GM23338 (cell line): ENCODE data around the gene LRRC63. TPM values are rescaled to one million over a fixed set of nuclear protein-coding genes. Genes with fewer than 3 reads are reported as not detected.

Source experiments
- ATAC-seq: fragments of 200-7000 bp; cut with Tn5 transposase; 3 replicates; pipeline ENCODE4 v1.9.1; 2020
- DNase-seq: peaks from one replicate; pipeline ENCODE4 v3.0.0-alpha.2; 2015; ENCODE audit warnings: low spot score
- H2AFZ ChIP-seq: fragments of 200-600 bp; sonication (generic); 2 replicates; pipeline ENCODE4 v1.8.0; 2016; ENCODE audit warnings: antibody characterized with exemption, mild to moderate bottlenecking, moderate library complexity
- H3F3A ChIP-seq: fragments of 200-600 bp; sonication (generic); replicated peaks from 2 replicates; pipeline ENCODE4 v1.8.0; 2017; ENCODE audit warnings: antibody characterized with exemption, mixed run types, low read depth
- H3K27ac ChIP-seq: fragments of 200-600 bp; sonication (generic); 2 replicates; pipeline ENCODE4 v1.6.1; 2016; ENCODE audit warnings: low read depth
- H3K27me3 ChIP-seq: fragments of 200-600 bp; sonication (generic); 2 replicates; pipeline ENCODE4 v1.8.0; 2016; ENCODE audit warnings: mild to moderate bottlenecking, mixed run types, moderate library complexity; ENCODE audit not compliant: insufficient read depth
- H3K36me3 ChIP-seq: fragments of 200-600 bp; sonication (generic); 2 replicates; pipeline ENCODE4 v1.8.0; 2016; ENCODE audit warnings: mild to moderate bottlenecking; ENCODE audit not compliant: insufficient read depth
- H3K4me1 ChIP-seq: fragments of 200-600 bp; sonication (generic); 2 replicates; pipeline ENCODE4 v1.8.0; 2016; ENCODE audit warnings: mild to moderate bottlenecking, moderate library complexity; ENCODE audit not compliant: insufficient read depth
- H3K4me2 ChIP-seq: fragments of 200-600 bp; sonication (generic); 2 replicates; pipeline ENCODE4 v1.7.1; 2017; ENCODE audit warnings: mixed run types
- H3K4me3 ChIP-seq: fragments of 200-600 bp; sonication (generic); 2 replicates; pipeline ENCODE4 v1.6.1; 2016; ENCODE audit warnings: mixed run types
- H3K79me2 ChIP-seq: fragments of 200-600 bp; sonication (generic); replicated peaks from 2 replicates; pipeline ENCODE4 v1.8.0; 2017; ENCODE audit warnings: mild to moderate bottlenecking; ENCODE audit not compliant: insufficient read depth
- H3K9me2 ChIP-seq: fragments of 200-600 bp; sonication (generic); 2 replicates; pipeline ENCODE4 v1.8.0; 2017; ENCODE audit not compliant: insufficient read depth
- H4K20me1 ChIP-seq: fragments of 200-600 bp; sonication (generic); replicated peaks from 2 replicates; pipeline ENCODE4 v1.8.0; 2017; ENCODE audit warnings: mild to moderate bottlenecking; ENCODE audit not compliant: insufficient read depth
- H3K27ac Mint-ChIP-seq: 2 replicates; pipeline ENCODE4 v1.8.0; 2020; ENCODE audit warnings: inconsistent platforms, mild to moderate bottlenecking, moderate library complexity, mixed read lengths
- H3K27me3 Mint-ChIP-seq: 3 replicates; pipeline ENCODE4 v1.8.0; 2022; ENCODE audit warnings: low read depth, mild to moderate bottlenecking, moderate library complexity, mixed read lengths, inconsistent platforms; ENCODE audit not compliant: insufficient read depth, poor library complexity
- H3K36me3 Mint-ChIP-seq: 3 replicates; pipeline ENCODE4 v1.8.0; 2021; ENCODE audit warnings: low read depth, mild to moderate bottlenecking, inconsistent platforms, moderate library complexity, mixed read lengths
- H3K4me1 Mint-ChIP-seq: 3 replicates; pipeline ENCODE4 v1.8.0; 2020; ENCODE audit warnings: mild to moderate bottlenecking, inconsistent platforms, mixed read lengths
- H3K4me3 Mint-ChIP-seq: 3 replicates; pipeline ENCODE4 v1.8.0; 2021; ENCODE audit warnings: moderate library complexity, mild to moderate bottlenecking, inconsistent platforms, mixed read lengths
- H3K9me3 Mint-ChIP-seq: 3 replicates; pipeline ENCODE4 v1.8.0; 2020; ENCODE audit warnings: moderate library complexity, mild to moderate bottlenecking, inconsistent platforms, mixed read lengths
- CREB1 ChIP-seq: fragments of 250-450 bp; sonication (Bioruptor Pico); IDR thresholded peaks from 2 replicates; pipeline ENCODE4 v1.5.0; 2020; ENCODE audit warnings: low read depth, mild to moderate bottlenecking, moderate library complexity
- CTCF ChIP-seq, 2 experiments: fragments of 200-600 bp in 1 of 2; sonication (generic) in 1 of 2; conservative IDR thresholded peaks; 2 replicates each; pipeline versions ENCODE4 v1.5.1 to v1.6.1; 2016 to 2017; ENCODE audit warnings: antibody characterized with exemption in 2 of 2, low read depth in 2 of 2, mild to moderate bottlenecking in 2 of 2, moderate library complexity in 1 of 2
- ETS1 ChIP-seq: IDR thresholded peaks from 2 replicates; pipeline ENCODE4 v1.6.1; 2016; ENCODE audit warnings: antibody characterized with exemption
- EZH2 ChIP-seq: fragments of 200-600 bp; sonication (generic); IDR thresholded peaks from one replicate; pipeline ENCODE4 v1.8.0; 2017; ENCODE audit warnings: antibody characterized with exemption, mild to moderate bottlenecking, low read depth; ENCODE audit not compliant: unreplicated experiment
- EZH2phosphoT487 ChIP-seq: fragments of 200-600 bp; sonication (generic); IDR thresholded peaks from one replicate; pipeline ENCODE4 v1.8.1; 2018; ENCODE audit warnings: antibody characterized with exemption; ENCODE audit not compliant: unreplicated experiment
- JUNB ChIP-seq: IDR thresholded peaks from one replicate; pipeline ENCODE4 v1.6.1; 2016; ENCODE audit warnings: antibody characterized with exemption; ENCODE audit not compliant: unreplicated experiment
- NANOG ChIP-seq: IDR thresholded peaks from 2 replicates; pipeline ENCODE4 v1.6.1; 2016; ENCODE audit warnings: antibody characterized with exemption, borderline replicate concordance
- POLR2AphosphoS5 ChIP-seq: IDR thresholded peaks from 2 replicates; pipeline ENCODE4 v1.6.1; 2016; ENCODE audit warnings: antibody characterized with exemption, low read depth
- STAT1 ChIP-seq: IDR thresholded peaks from one replicate; pipeline ENCODE4 v1.6.1; 2016; ENCODE audit warnings: antibody characterized with exemption; ENCODE audit not compliant: unreplicated experiment
- ZNF114 ChIP-seq: fragments of 250-450 bp; sonication (Bioruptor Pico); IDR thresholded peaks from 2 replicates; pipeline ENCODE4 v1.5.0; 2020; ENCODE audit warnings: mild to moderate bottlenecking, moderate library complexity
- ZNF331 ChIP-seq: fragments of 250-450 bp; sonication (Bioruptor Pico); IDR thresholded peaks from 2 replicates; pipeline ENCODE4 v1.5.0; 2020; ENCODE audit warnings: low read depth, mild to moderate bottlenecking, moderate library complexity
- ZNF462 ChIP-seq: fragments of 250-450 bp; sonication (Bioruptor Pico); IDR thresholded peaks from 2 replicates; pipeline ENCODE4 v1.5.0; 2020; ENCODE audit warnings: mild to moderate bottlenecking, moderate library complexity
- polyA plus RNA-seq: library from polyadenylated mRNA; unstranded; fragments of >200 nt; fragmentation: Nextera tagmentation; extraction: Ambion mirVana; gene quantifications from 2 replicates; pipeline ENCODE4 v1.2.1, GENCODE V29; 2016
- total RNA-seq: library from RNA; depleted of rRNA; stranded (reverse); fragments of >200 nt; shearing (Covaris generic); gene quantifications from 2 replicates; pipeline ENCODE4 v1.2.3, GENCODE V29; 2014
- TF ChIP-seq, protein P1 (sequence below): IDR thresholded peaks from one replicate; pipeline ENCODE4 v1.6.1; 2018; ENCODE audit warnings: antibody characterized with exemption; ENCODE audit not compliant: unreplicated experiment

LRRC63 gene
- total and polyA plus RNA-seq, 2 experiments from 2014 or later: not detected

GRCh38 chr13:46317120-46317519 lies 105.4 kb downstream of the LRRC63 start:
- Mint-ChIP-seq H3K4me1 (peaks cover 4% of the 10 kb centered on the region; the same call in 2 of the 3 replicates), H3K4me3 (no peak overlapping the region), H3K36me3 (no peaks in the 10 kb centered on the region), H3K27ac (no peak overlapping the region), H3K9me3 (no peaks in the 10 kb centered on the region), H3K27me3 (no peaks in the 10 kb centered on the region)
- Histone ChIP-seq H3K27me3 (no peaks in the 10 kb centered on the region), H3K4me1 (no peaks in the 10 kb centered on the region), H4K20me1 (no peaks in the 10 kb centered on the region), H3K4me3 (no peak overlapping the region), H3F3A (no peaks in the 10 kb centered on the region), H3K36me3 (no peaks in the 10 kb centered on the region), H3K27ac (no peak overlapping the region), H2AFZ (no peak overlapping the region), H3K4me2 (no peak overlapping the region), H3K79me2 (no peaks in the 10 kb centered on the region), H3K9me2 (peaks cover 14% of the 10 kb centered on the region)
- TF ChIP-seq ZNF462 (no peak), ZNF331 (CRISPR knock-in tag) (no peak), EZH2phosphoT487 (no peak), ZNF114 (CRISPR knock-in tag) (no peak), STAT1 (no peak), ETS1 (no peak), NANOG (no peak), JUNB (no peak), CTCF (conservative IDR thresholded peaks at IDR 0.05; ENCODE audit: low read depth in 2 of 2) (no peak; a peak in 1 of 4 replicates), CREB1 (CRISPR knock-in tag) (no peak), POLR2AphosphoS5 (no peak), EZH2 (no peak)
- TF ChIP-seq, protein P1, sequence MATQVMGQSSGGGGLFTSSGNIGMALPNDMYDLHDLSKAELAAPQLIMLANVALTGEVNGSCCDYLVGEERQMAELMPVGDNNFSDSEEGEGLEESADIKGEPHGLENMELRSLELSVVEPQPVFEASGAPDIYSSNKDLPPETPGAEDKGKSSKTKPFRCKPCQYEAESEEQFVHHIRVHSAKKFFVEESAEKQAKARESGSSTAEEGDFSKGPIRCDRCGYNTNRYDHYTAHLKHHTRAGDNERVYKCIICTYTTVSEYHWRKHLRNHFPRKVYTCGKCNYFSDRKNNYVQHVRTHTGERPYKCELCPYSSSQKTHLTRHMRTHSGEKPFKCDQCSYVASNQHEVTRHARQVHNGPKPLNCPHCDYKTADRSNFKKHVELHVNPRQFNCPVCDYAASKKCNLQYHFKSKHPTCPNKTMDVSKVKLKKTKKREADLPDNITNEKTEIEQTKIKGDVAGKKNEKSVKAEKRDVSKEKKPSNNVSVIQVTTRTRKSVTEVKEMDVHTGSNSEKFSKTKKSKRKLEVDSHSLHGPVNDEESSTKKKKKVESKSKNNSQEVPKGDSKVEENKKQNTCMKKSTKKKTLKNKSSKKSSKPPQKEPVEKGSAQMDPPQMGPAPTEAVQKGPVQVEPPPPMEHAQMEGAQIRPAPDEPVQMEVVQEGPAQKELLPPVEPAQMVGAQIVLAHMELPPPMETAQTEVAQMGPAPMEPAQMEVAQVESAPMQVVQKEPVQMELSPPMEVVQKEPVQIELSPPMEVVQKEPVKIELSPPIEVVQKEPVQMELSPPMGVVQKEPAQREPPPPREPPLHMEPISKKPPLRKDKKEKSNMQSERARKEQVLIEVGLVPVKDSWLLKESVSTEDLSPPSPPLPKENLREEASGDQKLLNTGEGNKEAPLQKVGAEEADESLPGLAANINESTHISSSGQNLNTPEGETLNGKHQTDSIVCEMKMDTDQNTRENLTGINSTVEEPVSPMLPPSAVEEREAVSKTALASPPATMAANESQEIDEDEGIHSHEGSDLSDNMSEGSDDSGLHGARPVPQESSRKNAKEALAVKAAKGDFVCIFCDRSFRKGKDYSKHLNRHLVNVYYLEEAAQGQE: no peak
- ATAC-seq (no peak), DNase-seq (no peak)
